ENCODE data around the gene C1QTNF6.

Gene C1QTNF6

DNA sequence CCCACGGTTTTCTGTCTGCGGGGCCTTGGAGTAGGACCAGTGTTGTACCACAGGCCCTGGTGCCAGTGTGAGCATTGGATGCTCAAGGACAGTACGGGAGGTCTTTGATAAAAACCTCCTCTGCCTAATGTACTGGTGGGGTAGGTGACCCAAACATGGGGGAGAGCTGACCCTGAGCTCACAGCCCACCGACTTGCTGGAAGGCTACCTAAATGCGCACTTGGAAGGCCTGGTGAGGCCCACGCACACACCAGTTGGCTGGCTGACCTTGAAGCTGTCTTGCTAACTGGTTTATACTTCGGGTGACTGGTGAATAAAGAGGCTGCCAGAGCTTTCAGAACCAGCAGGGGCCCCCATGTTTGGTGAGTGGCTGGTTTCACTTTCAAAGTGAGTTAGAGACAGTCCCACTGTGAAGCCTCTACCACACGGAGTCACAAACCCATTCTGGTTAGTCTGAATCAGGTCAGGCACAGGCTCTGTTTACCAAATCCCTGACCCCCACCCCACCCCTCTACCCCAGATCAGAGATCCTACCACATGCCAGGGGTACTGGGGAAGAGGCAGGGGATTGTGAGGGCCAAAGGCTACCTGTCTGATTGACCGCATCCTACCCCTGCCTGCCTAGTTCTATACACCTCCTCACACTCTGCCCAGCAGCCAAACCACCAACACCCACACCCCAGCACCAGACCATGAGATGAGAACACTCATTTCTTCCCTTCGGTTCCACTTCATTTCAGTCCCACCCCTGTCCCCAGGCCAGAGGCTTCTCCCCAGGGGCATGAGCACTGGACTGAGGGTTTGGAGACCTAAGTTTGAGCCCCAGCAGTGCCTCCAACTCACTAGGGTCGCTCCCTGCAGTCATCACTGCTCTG lies 25.6 kb downstream of the C1QTNF6 start:
- no peak for DNase-seq (ENCODE audit: low spot score)

DNA sequence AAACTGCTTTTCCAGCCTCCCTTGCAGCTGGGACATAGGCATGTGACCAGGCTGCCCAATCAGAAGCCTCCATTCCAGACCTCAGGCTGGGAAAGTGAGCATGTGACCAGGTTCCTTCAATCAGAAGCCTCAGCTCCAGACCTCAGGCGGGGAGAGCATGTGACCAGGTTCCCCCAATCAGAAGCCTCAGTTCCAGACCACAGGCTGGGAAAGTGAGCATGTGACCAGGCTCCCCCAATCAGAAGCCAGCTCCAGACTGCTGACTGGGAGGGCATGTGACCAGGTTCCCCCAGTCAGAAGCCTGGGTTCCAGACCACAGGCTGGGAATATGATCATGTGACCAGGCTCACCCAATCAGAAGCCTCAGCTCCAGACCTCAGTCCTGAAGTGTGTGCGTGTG lies 26.6 kb downstream of the C1QTNF6 start:
- no peak for DNase-seq (ENCODE audit: low spot score)

DNA sequence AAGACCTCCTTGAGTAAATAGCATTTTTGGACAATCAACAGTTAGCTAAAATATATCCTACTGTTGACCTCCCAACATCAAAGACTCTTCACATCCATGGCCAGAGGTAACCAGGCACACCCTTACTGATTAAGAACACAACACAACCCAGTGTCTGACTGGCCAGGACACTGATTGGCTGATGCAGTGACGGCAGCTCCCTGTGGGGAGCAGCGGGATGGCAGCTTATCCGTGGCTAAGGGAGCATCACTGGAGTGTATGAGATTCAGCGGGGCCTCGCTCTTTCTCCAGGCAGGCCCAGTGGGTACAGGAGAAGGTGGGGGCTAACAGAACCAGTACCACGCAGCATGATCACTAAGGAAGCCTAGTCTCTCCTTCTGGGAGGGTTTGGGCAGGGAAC lies 28.0 kb downstream of the C1QTNF6 start:
- DNase-seq (ENCODE audit: low spot score) = no peak

DNA sequence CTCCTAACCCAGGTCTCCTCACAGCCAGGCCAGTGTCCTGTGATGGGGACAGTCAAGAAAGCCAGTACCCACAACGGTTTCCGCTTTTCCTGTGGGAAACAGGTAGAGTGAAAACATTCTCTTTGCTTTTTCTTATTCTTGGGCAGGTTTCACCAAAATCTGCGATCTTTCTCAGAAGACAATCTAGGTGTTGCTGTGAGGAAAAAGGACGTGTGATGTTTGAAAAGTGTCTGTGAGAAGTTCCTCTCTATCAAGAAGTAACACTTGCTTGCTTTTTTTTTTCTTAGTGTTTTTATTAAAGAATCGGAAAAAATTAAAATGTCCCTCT lies 29.1 kb downstream of the C1QTNF6 start:
- no peak for DNase-seq (ENCODE audit: low spot score)

DNA sequence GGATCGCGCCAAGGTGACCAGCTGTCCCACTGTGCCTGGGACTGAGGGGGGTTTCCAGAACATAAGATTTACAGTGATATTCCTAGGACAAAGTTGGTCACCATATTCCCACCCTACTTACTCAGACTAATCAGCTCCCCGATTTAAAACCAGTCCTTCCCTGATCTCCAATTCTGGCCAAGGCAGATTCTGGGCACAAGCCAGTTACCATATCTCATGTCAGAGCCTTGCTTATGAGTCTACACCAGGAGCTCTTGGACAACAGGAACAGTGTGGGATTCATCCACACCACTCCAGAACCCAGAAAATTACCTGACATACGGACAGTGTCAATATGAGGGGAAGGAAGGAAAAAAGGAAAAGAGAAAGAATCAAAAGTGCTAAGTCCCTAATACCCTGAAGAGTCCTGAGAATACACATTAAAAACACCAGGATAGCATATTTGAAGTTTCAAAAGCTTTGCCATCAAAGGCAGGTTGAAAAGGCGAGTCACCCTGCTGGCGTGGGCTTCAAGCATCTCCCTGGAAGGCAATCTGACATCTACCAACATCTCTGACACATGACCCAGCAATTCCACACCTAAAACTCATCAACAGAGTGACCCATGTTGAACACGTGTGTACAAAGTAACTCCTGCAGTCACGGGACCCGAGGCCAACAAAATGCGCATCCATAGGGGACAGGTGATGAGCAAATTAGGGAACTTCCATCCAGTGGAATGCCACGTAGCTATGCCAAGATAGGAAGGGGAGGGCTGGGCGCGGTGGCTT lies 30.3 kb downstream of the C1QTNF6 start:
- DNase-seq (ENCODE audit: low spot score) = peak; percentile 44

DNA sequence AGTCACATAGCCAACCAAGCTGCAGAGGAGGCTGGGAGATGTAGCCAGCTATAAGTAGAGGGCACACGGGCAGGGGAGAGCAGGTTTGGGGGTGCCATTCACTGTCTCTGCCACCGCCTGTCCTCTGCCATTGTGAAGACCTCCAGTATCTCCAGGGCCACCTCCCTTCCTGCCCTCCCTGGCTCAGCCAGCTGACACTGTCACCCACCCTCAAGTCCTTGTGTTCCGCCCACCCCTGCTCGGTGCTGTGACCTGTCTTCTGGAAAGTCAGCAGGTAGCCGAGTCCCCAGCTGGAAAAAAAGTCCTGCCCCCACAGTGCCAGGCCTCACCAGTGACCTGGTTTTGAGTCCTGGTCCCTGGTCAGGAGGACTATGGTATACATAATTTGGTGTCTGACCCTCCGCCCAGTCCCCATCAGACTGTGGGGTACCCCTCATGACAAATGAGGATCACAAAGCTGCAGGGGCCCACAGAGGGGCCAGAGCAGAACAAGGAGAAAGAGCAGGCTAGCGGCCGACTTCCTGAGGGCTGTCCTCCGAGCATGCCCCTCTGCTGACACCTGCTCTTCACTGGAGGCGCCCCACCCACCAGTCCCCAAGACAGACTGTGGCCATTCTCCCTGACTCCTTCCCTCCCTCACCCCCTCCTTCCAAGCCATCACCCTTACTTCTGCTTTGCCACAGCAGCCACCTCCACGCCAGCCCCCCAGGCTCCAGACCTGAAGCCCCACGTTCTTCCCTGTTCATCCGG lies 31.2 kb downstream of the C1QTNF6 start:
- DNase-seq (ENCODE audit: low spot score) = no peak

DNA sequence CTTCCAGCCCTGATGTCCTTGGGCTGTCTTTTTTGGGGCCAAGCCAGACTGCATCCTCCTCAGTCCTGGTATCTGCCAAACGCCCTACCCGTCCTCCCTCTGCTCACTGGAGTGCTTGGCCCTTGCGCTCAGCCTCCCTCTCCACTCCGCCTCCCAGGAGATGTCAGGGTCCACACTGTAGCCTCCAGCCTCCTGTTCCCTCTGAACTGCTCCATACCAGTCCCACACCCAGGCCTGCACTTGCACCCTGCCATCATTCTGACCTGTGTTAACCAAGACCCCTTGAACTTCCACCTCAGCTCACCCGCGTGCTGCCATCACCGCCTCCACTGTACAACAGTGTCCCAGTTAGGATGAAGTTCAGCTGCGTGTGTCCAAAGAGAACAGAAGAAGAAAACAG lies 32.1 kb downstream of the C1QTNF6 start:
- no peak for DNase-seq (ENCODE audit: low spot score)

DNA sequence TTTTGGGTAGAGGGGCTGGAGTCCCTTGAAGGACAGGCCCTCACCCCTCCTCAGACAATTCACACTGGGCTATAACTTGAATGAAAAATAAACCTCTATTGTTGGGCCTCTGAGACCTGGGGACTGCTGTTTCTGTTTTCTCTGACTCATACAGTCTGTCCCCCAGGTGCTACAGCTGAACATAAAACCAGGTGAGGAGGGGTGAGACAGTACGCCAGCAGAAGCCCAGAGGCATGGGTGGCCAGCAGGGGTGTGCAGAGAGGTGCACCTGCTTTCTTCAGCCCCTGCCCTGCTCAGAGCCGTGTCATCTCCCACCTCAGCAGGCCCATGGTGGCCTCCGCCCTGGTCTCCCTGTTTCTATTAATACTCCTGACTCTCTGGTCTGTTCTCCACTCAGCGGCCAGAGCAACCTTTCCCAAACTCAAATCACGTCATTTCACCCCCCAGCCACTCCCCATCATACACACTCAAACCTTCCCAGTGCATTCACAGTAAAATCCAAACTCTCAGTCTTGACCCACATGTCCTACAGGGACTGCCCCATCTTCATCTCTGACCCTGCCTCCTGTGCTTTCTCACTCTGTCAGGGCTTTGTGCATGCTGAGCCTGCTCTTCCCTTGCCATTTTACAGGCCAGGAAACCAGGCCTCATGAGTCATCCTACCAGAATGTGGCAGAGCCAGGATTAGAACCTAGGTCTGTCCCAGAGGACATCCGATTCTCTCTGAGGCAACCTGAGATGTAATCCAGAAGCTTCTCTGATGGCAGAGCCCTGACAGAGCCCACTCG lies 32.9 kb downstream of the C1QTNF6 start:
- DNase-seq (ENCODE audit: low spot score) = no peak

DNA sequence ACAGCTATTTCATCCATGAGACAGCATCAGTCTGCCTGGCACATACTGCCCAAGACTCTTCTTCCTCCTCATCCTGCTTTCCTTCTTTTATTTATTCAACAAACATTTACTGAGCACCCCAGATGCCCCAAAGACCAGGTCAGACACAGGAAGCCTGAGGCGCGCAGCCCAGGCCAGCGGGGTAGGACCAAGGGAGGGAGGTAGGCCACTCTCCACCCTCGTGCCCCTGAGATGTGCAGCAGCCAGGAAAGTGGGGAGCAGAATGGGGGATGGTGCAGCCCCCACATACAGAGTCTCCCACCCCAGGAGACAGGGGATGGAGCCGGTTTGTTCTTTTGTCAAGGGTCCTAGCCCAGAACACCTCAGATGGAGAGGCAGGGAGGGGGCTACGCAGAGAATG lies 34.1 kb downstream of the C1QTNF6 start:
- DNase-seq (ENCODE audit: low spot score) = no peak

DNA sequence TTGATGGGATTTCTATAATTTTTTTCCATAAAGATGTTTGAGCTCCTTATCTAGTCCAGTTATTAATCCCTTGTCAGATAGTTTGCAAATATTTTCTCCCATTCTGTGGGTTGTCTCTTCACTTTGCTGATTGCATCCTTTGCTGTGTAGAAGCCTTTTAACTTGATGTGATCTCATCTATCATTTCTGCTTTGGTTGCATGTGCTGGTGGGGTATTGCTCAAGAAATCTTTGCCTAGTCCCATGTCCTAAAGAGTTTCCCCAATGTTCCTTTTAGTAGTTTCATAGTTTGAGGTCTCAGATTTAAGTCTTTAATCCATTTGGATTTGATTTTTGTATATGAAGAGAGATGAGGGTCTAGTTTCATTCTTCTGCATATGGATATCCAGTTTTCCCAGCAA lies 36.6 kb downstream of the C1QTNF6 start:
- no peak for DNase-seq (ENCODE audit: low spot score)

DNA sequence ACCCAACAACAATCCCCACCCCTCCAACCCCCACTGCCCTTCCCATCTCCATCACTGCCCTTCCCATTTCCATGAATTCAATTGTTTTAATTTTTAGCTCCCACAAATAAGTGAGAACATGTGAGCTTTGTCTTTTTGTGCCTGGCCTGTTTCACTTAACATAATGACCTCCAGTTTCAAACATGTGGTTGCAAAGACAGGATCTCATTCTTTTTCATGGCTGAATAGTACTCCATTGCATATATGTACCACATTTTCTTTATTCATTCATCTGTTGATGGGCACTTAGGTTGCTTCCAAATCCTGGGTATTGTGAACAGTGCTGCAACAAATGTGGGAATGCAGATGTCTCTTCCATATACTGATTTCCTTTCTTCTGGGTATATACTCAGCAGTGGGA lies 37.3 kb downstream of the C1QTNF6 start:
- DNase-seq (ENCODE audit: low spot score) = no peak

DNA sequence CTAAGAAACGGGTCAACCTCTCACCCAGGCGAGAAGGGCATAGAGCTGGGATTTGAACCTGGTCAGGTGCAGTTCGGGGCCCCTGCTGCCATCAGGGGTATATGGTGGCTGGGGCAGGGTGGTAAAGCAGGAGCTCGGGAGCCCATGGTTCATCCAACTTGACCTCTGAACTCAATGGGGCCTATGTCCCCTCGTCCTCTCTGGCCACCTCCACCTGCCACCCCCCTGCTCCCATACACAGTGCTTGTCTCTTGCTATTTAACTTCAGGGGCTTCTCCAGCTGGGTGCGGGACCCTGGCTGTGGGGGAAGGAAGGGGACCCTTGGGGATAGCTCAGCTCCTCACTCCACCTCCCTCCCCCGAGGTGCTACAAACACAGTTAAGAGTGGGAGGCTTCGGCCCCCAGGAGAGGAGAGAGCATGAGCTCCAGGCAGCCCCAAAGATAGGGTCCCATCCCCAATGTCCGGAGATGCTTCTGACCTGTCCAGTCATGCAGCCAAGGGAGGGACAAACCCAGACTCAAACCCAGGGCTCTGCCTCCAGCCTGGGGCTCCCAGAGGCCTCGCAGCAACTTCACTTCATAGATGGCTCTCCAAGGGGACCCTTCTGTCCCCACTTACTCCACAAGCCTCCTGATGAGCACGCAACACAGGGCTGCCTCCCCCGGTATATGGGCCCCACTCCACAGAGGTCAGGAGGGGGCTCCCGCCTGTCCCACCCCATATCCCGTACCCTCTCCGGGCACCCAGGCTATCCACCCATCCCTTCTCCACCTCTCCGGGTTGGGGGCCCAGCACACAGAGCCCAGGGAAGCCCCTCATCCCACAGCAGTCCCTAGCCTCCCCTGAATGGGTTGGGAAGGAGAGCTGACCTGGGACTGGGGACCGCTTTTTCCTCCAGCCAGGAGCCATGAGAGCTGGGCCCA lies 39.0 kb downstream of the C1QTNF6 start:
- no peak for DNase-seq (ENCODE audit: low spot score)

DNA sequence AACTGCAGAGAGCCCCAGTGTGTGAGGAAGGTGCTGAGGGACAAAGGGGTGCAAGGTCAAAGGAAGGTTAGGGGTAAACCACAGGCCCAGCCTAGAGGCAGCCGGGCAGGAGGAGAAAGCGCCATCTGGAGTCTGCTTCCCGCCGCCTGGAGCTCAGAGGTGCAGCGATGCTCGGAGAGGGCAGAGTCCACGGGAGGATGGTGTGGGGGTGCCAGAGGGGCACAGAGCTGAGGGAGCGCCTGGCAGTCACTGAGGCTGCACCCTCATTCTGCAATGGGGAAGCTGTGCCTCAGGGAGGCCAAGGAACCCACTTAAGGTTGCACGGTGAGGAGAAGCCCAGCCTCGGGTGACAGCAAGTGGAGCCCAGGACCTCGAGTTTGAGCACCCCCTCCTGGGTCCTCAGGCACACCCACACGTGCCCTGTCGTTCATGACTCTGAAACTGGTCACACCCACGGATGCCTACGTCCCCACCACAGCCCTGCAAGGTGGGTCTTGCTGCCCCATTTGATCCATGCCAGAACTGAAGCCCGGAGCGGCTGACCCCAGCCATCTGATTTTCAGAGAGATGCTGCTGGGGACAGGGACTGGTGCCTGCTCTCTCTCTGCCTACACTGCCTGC lies 39.9 kb downstream of the C1QTNF6 start:
- DNase-seq (ENCODE audit: low spot score) = no peak

DNA sequence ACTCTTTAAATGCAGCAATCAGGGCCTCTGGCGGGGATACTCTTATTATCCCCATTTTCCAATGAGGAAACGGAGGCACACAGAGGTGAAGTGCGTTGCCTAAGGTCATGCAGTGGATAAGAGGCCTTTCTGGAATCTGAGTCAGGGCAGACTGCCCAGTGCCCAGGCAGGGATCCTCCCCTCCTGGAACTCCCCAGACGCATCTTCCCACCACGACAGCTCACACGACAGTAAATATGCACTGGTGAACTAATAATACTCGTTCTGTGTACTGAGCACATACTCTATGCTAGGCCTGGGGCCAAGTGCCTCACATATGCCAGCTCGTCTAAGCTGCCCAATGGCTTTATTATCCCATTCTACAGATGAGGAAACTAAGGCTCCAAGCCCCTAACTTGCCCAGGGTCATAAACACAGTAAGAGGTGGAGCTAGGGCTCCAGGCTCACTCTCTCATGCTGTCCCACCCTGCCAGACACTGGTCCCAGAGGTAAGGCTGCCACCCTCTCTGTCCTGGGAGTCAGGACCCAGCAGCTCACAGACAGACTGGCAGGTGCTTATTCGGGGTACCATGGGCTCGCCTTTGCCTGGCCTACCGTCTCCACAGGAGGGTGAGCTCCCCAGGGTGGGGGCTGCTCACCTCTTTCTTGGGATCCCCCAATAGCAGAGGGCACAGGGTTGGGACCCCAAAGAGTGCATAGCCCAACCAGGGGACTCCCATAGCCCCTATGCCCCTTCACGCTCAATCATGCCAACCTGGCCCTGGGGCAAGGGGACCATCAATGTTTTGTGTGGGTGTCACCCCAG lies 40.7 kb downstream of the C1QTNF6 start:
- no peak for DNase-seq (ENCODE audit: low spot score)

DNA sequence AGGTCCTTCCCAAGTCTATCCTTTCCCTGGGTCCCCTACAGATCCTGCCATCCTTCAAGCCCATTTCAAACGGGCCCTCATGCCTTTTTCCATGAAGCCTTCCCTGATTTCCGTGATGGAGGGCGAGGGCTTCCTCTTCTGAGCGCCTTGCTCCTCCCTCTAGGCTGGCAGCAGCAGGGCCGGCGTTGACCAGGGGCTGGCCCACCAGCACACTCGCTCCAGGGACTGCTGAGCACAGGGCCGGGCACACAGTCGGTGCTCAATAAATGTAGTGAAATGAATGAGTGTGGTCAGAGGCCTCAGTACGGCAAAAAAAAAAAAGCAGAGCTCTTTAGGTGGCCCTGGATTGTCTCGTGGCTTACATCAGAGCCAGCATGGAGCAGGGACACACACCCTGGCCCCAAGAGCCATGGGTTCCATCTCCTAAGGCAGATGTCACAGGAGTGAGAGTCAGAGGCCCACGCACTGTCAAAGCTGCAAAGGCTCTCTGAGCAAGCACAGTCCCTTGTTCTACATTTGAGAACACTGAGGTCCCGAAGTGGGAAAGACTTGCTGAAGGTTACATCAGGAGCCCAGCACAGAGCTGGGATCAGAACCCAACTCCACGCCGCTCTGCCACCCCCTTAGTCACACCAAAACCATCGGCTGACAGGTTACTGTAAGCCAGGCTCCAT lies 41.4 kb downstream of the C1QTNF6 start:
- DNase-seq (ENCODE audit: low spot score) = no peak

DNA sequence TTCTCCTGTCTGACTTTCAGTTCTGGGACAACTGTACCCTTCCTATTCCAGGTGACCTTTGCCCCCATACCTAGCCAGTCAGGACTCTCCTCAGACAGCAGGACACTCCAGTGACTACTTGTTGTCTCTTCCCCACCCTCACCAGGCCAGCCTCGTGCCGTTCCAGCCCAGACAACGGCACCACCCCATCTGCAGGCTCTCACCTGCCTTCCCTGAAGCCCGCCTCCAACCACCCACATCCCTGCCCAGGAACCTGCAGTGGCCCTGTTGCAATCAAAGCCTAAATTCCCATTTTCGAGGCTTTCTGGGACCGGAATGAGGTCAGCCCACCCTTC lies 42.0 kb downstream of the C1QTNF6 start:
- DNase-seq (ENCODE audit: low spot score) = no peak

DNA sequence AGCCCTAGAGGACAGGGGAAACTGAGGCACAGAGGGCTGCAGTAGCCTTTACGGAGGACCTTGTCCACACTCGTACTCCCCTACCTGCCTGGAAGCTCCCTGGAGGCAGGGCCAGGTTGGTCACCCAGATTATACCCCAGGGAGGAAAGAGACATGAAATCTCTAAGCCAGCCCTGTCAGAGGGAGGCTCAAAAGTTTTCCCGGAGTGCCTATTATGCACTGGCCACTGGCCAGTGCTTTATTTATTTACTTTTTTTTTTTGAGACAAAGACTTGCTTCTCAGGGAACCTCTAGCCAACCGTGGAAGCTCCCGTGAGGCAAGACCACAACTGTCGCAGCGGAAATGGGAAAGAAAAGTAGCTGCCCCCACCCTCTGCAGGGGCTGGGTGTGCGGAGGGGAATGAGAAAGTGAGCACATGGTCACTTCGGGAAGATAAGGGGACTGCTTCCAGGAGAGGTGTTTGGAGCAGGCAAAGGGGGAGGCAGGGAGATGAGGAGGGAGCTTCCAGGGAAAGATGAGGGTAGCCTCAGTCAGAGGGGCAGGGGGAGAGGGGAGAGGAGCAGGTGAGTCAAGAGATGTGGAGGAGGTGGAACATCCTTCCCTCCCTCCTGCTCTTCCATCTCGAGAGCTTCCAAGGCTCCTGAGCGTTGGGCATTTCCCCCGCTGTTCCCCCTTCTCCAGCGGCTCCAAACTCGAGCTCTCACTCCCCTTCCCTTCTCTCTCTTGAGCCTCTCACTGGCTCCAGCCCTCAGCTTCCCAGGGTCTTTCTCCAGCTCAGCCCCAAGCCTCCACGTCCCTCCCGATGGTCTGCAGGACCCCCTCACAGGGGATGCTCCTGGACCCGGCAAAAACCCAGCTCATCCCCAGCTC lies 42.6 kb downstream of the C1QTNF6 start:
- no peak for DNase-seq (ENCODE audit: low spot score)

DNA sequence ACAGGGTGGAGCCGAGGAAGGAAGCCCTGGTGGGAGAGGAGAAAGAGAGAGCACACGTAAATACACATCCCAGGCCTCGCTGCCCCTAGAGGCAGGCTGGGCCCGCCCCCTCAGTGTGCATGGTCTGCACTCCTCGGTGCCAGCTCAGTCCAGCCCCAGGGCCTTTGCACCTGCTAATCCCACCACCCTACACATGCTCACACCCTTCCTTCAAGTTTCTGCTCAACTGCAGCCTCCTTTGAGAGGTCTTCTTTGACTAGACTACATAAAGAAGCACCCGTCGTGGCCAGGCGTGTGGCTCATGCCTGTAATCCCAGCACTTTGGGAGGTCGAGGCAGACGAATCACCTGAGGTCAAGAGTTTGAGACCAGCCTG lies 43.9 kb downstream of the C1QTNF6 start:
- DNase-seq (ENCODE audit: low spot score) = no peak

Data from RKO (cell line).